Fibroblast of lung (primary cell): ENCODE results near the gene CMTM1. TPM values are rescaled to one million over a fixed set of nuclear protein-coding genes. Genes with fewer than 3 reads are reported as not detected.

Experiments used
- DNase-seq, 2 donors: peaks; one replicate each; pipeline versions ENCODE4 v3.0.0 to v3.0.0-alpha.2; 2010; ENCODE audit warnings: low read depth in 2 of 2
- H2AFZ ChIP-seq: 2 replicates; pipeline ENCODE4 v1.5.1; 2012; ENCODE audit warnings: low read length, control low read depth, inconsistent platforms
- H3K27ac ChIP-seq: 2 replicates; pipeline ENCODE4 v1.5.1; 2011; ENCODE audit warnings: low read length, control low read depth; ENCODE audit not compliant: insufficient read depth
- H3K27me3 ChIP-seq: 2 replicates; pipeline ENCODE4 v1.5.1; 2011; ENCODE audit warnings: mild to moderate bottlenecking, low read length; ENCODE audit not compliant: control insufficient read depth, insufficient read depth
- H3K36me3 ChIP-seq: 2 replicates; pipeline ENCODE4 v1.5.1; 2011; ENCODE audit warnings: low read length; ENCODE audit not compliant: control insufficient read depth, insufficient read depth
- H3K4me1 ChIP-seq: 2 replicates; pipeline ENCODE4 v1.5.1; 2011; ENCODE audit warnings: low read length; ENCODE audit not compliant: control insufficient read depth, insufficient read depth; ENCODE audit errors: extremely low read depth
- H3K4me2 ChIP-seq: 2 replicates; pipeline ENCODE4 v1.5.1; 2011; ENCODE audit warnings: low read length, control low read depth; ENCODE audit not compliant: insufficient read depth; ENCODE audit errors: extremely low read depth
- H3K4me3 ChIP-seq, 4 experiments: fragments of 200-600 bp in 1 of 4; sonication (generic) in 1 of 4; replicated peaks in 1 of 4; 2 replicates each; pipeline ENCODE4 v1.5.1; 2011 to 2016; ENCODE audit warnings: low read length in 4 of 4, low read depth in 3 of 4, mild to moderate bottlenecking in 3 of 4, control low read depth in 2 of 4, inconsistent platforms in 1 of 4, mixed read lengths in 1 of 4; ENCODE audit not compliant: insufficient read depth in 1 of 4; ENCODE audit errors: control extremely low read depth in 1 of 4
- H3K79me2 ChIP-seq: 2 replicates; pipeline ENCODE4 v1.5.1; 2012; ENCODE audit warnings: mild to moderate bottlenecking, low read length, inconsistent platforms; ENCODE audit not compliant: control insufficient read depth, insufficient read depth
- H3K9ac ChIP-seq: 2 replicates; pipeline ENCODE4 v1.5.1; 2011; ENCODE audit warnings: mild to moderate bottlenecking, low read length, control low read depth; ENCODE audit not compliant: insufficient read depth
- H3K9me3 ChIP-seq: 2 replicates; pipeline ENCODE4 v1.5.1; 2012; ENCODE audit warnings: low read depth, low read length; ENCODE audit not compliant: control insufficient read depth, insufficient read depth
- H4K20me1 ChIP-seq: 2 replicates; pipeline ENCODE4 v1.5.1; 2011; ENCODE audit warnings: low read length; ENCODE audit not compliant: control insufficient read depth, insufficient read depth; ENCODE audit errors: extremely low read depth
- EZH2 ChIP-seq: IDR thresholded peaks from 2 replicates; pipeline ENCODE4 v1.5.1; 2012; ENCODE audit warnings: low read length, control low read depth, mild to moderate bottlenecking; ENCODE audit errors: missing control alignments
- polyA plus RNA-seq, 2 donors: library from polyadenylated mRNA; depleted of rRNA in 1 of 2; stranded (reverse) in 1 of 2; unstranded in 1 of 2; fragments of >200 nt; gene quantifications; 2 replicates each; pipeline ENCODE4 v1.2.1, GENCODE V29; 2011 to 2012; ENCODE audit warnings: missing spikeins in 1 of 2
- total RNA-seq: library from RNA; depleted of rRNA; stranded (reverse); fragments of >200 nt; gene quantifications from 2 replicates; pipeline ENCODE4 v1.2.1, GENCODE V29; 2014
- TF ChIP-seq, protein P1 (sequence below), 2 donors: IDR thresholded peaks in 1 of 2; conservative IDR thresholded peaks in 1 of 2; 1 replicate in 1 of 2; 2 replicates in 1 of 2; pipeline ENCODE4 v1.5.1; 2011 to 2012; ENCODE audit warnings: low read length in 2 of 2, control low read depth in 1 of 2, inconsistent platforms in 1 of 2, low read depth in 1 of 2, mild to moderate bottlenecking in 1 of 2

Gene CMTM1
- total and polyA plus RNA-seq, 2 donors (not counting 1 experiment from before 2014, with no cell fraction given) = 0.99 to 1.5 TPM

DNA sequence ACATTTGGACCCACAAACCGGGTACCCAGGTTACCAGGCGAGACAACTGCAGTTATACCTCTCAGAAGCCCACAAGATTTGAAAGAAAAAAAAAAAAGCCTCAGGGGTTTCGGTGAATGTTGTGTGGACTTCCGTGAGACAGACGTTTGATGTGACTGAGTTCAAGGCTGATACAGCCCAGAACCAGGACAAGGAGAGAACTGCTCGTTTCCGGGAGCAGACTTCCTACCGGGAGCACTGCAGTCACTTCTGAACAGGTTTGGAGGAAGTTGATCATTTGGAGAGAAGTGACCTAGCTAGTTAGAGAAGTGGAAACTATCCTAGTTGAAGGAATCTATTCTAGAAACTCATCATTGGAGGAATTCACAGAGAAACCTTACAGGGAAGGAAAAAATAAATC lies 13.0 kb upstream of the CMTM1 start:
- DNase-seq = no peak
- H3K4me2 ChIP-seq = peak overlapping the region; percentile 91
- peak overlapping the region; percentile 63 to 74 (median 67) for H3K4me3 ChIP-seq
- no peaks in the 10 kb centered on the region for H3K36me3 ChIP-seq
- no peak overlapping the region for H2AFZ ChIP-seq
- H3K79me2 ChIP-seq = peaks cover 13% of the 10 kb centered on the region
- TF ChIP-seq, protein P1, sequence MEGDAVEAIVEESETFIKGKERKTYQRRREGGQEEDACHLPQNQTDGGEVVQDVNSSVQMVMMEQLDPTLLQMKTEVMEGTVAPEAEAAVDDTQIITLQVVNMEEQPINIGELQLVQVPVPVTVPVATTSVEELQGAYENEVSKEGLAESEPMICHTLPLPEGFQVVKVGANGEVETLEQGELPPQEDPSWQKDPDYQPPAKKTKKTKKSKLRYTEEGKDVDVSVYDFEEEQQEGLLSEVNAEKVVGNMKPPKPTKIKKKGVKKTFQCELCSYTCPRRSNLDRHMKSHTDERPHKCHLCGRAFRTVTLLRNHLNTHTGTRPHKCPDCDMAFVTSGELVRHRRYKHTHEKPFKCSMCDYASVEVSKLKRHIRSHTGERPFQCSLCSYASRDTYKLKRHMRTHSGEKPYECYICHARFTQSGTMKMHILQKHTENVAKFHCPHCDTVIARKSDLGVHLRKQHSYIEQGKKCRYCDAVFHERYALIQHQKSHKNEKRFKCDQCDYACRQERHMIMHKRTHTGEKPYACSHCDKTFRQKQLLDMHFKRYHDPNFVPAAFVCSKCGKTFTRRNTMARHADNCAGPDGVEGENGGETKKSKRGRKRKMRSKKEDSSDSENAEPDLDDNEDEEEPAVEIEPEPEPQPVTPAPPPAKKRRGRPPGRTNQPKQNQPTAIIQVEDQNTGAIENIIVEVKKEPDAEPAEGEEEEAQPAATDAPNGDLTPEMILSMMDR (conservative IDR thresholded peaks at IDR 0.05 in 1 of 2, IDR thresholded peaks at IDR 0.05 in 1 of 2; ENCODE audit: low read depth in 1 of 2, low read length in 2 of 2) = no peak
- TF ChIP-seq EZH2 = no peak
- no peaks in the 10 kb centered on the region for H3K9me3 ChIP-seq
- no peaks in the 10 kb centered on the region for H3K27me3 ChIP-seq
- no peak overlapping the region for H3K27ac ChIP-seq
- peaks cover 11% of the 10 kb centered on the region for H3K4me1 ChIP-seq
- H3K9ac ChIP-seq = no peak overlapping the region
- no peaks in the 10 kb centered on the region for H4K20me1 ChIP-seq

DNA sequence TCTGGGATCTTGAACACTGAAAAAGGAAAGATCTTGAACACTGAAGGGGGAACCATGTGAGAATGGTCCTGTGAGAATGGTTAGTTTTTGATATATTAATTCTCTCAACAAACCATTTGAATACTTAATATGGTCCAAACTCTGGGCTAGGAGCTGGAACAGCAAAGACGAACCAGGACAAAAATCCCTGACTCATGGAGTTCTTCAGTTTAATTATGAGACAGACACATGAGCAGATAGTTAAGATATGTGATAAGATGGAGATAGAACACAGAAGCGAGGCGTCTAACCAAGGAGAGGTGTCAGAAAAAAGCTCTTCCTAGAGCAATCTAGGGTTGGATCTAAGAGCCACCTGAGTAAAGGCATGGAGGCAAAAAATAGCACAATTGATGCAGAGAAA lies 12.2 kb upstream of the CMTM1 start:
- DNase-seq = no peak
- H3K4me1 ChIP-seq = peaks cover 11% of the 10 kb centered on the region
- no peak overlapping the region for H3K9ac ChIP-seq
- no peaks in the 10 kb centered on the region for H3K27me3 ChIP-seq
- H3K4me3 ChIP-seq = no peak overlapping the region
- no peak overlapping the region for H3K27ac ChIP-seq
- H3K4me2 ChIP-seq = no peak overlapping the region
- H2AFZ ChIP-seq = no peak overlapping the region
- TF ChIP-seq, protein P1 (conservative IDR thresholded peaks at IDR 0.05 in 1 of 2, IDR thresholded peaks at IDR 0.05 in 1 of 2; ENCODE audit: low read depth in 1 of 2, low read length in 2 of 2) = no peak
- peaks cover 13% of the 10 kb centered on the region for H3K79me2 ChIP-seq
- no peaks in the 10 kb centered on the region for H4K20me1 ChIP-seq
- H3K9me3 ChIP-seq = no peaks in the 10 kb centered on the region
- no peaks in the 10 kb centered on the region for H3K36me3 ChIP-seq

DNA sequence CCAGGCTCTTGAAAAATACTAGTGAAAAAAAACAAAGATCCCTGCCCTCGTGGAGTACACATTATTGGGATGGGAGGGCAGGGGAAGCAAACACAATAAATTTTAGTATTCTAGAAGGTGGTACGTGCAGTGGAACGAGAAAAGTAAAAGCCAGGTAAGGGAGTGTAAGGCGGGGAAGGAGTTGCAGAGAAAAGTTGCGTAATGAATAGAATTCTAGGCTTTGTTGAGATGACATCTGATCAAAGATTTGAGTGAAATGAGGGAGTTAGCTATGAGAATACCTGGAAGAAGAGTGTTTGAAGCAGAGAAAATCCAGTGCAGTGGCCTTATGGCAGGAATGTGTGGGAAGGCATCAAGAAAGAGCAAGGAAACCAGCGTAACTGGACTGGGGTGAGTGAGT lies 11.7 kb upstream of the CMTM1 start:
- Histone ChIP-seq H2AFZ (no peak overlapping the region), H3K27ac (no peak overlapping the region), H3K9me3 (no peaks in the 10 kb centered on the region), H3K4me2 (no peak overlapping the region), H3K9ac (no peak overlapping the region), H3K4me1 (peaks cover 9% of the 10 kb centered on the region), H3K36me3 (no peaks in the 10 kb centered on the region), H3K79me2 (peaks cover 13% of the 10 kb centered on the region), H3K27me3 (no peaks in the 10 kb centered on the region), H4K20me1 (no peaks in the 10 kb centered on the region), H3K4me3 (no peak overlapping the region)
- TF ChIP-seq, protein P1 (conservative IDR thresholded peaks at IDR 0.05 in 1 of 2, IDR thresholded peaks at IDR 0.05 in 1 of 2; ENCODE audit: low read depth in 1 of 2, low read length in 2 of 2) = no peak
- TF ChIP-seq EZH2 = no peak
- no peak for DNase-seq
